AG04450 (cell line): ENCODE results near the gene IRX6. TPM values are rescaled to one million over a fixed set of nuclear protein-coding genes. Genes with fewer than 3 reads are reported as not detected.

Source experiments
- CTCF ChIA-PET: fragments of 300-600, 350-600 bp; formaldehyde crosslinking; extraction: SDS; loops from one replicate; lab custom pipeline; 2022; ENCODE audit warnings: antibody characterized with exemption, inconsistent platforms; lab: Charles Lee
- POLR2A ChIA-PET: fragments of 350-600 bp; formaldehyde crosslinking; extraction: SDS; loops from one replicate; lab custom pipeline; 2021; ENCODE audit warnings: antibody characterized with exemption, inconsistent platforms; lab: Yijun Ruan, JAX
- DNase-seq: peaks from one replicate; pipeline ENCODE4 v3.0.0-alpha.2; 2011; ENCODE audit warnings: low read depth, low spot score
- H3K27ac ChIP-seq: one replicate; pipeline ENCODE4 v1.5.1; 2012; ENCODE audit warnings: low read depth, low read length, control low read depth
- H3K27me3 ChIP-seq: one replicate; pipeline ENCODE4 v1.6.0; 2012; ENCODE audit warnings: low read length; ENCODE audit not compliant: control insufficient read depth, insufficient read depth
- H3K4me3 ChIP-seq: 2 replicates; pipeline ENCODE4 v1.5.1; 2011; ENCODE audit warnings: mild to moderate bottlenecking, low read depth, low read length, control low read depth
- H3K9me3 ChIP-seq: 2 replicates; pipeline ENCODE4 v1.5.1; 2012; ENCODE audit warnings: low read length; ENCODE audit not compliant: control insufficient read depth, insufficient read depth
- CTCF ChIP-seq: IDR thresholded peaks from 2 replicates; pipeline ENCODE4 v1.5.1; 2011; ENCODE audit warnings: low read depth, low read length, control low read depth, inconsistent platforms
- polyA minus RNA-seq: library from RNA; depleted of rRNA, polyadenylated mRNA; stranded (reverse); fragments of >200 nt; gene quantifications from 2 replicates; pipeline ENCODE4 v1.2.3, GENCODE V29; 2011; rRNA and poly(A)+ RNA removed
- polyA plus RNA-seq: library from polyadenylated mRNA; depleted of rRNA; stranded (reverse); fragments of >200 nt; gene quantifications from 2 replicates; pipeline ENCODE4 v1.2.3, GENCODE V29; 2011; rRNA removed

The IRX6 gene
- polyA plus RNA-seq (not detected in 2 replicates), polyA minus RNA-seq (not detected in 2 replicates)

DNA sequence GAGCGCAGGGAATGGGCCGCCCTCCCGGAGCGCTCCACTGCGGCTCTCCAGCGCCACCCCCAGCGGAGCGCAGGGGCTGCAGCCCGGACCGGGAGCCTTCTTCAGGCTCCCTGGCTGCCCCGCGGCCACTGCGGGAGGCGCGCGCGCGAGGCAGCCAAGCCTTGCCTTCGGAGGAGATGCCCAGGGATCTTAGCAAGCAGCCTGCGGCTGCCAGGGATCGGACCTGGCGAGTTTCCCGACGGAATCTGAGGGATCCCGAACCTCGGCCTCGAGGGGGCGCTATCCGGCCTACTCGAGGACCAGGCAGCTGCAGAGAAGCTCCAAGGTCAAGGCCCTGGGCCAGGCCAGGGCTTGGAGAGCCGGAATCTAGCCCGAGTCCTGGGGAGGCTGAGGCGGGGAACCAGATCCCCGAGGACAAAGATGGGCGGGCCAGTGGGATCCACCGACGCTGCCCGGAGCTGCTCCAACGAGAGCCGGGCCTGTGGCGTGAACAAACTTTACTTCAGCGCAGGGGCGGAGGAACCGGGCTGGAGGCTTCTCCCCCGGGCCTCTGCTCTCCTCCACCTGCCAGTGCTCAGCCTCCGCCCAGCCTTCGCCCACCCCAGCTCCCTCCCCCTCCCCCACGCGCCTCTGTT, at the start of gene IRX6:
IRX6 (plus strand) TSS at position 567 of the 635 bp plus-strand sequence. CDS start 889 bp downstream, outside the sequence.
- no peak for TF ChIP-seq CTCF
- Histone ChIP-seq H3K27ac (no peak within 1 kb of the TSS), H3K4me3 (no peak within 1 kb of the TSS), H3K27me3 (peaks cover 34% of the 10 kb centered on the region), H3K9me3 (no peaks in the 10 kb centered on the region)
- CTCF ChIA-PET = no interaction called here
- DNase-seq = no peak
- POLR2A ChIA-PET = no interaction called here

DNA sequence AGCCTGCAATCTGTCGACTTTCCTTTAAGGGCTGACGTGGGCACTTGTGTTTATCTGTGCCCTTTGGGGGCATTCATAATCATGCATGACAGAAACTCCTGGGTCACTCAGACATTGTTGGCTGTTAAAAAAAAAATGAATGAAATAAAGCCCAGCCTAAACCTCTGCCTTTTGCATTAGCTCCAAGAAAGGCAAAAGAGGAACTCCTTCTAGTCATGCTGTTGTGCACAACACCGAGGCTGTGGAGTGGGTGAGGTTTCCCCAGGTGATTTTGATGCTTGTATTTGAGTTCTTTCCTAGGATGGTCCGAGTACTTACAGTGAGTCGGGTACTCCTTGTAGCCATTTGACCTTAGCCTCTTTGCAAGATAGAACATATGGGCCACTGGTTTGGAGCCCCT, 49.6 kb upstream of the IRX6 start:
- no peak for TF ChIP-seq CTCF
- Histone ChIP-seq H3K27me3 (no peaks in the 10 kb centered on the region), H3K4me3 (no peak overlapping the region), H3K9me3 (no peaks in the 10 kb centered on the region), H3K27ac (no peak overlapping the region)
- POLR2A ChIA-PET = no interaction called here
- no peak for DNase-seq
- CTCF ChIA-PET = no interaction called here

- H3K9me3 ChIP-seq = no peaks in the 10 kb centered on the region
- TF ChIP-seq CTCF = no peak
- no peak overlapping the region for H3K27ac ChIP-seq
- CTCF ChIA-PET = no interaction called here
- DNase-seq = no peak
- H3K4me3 ChIP-seq = no peak overlapping the region
- POLR2A ChIA-PET = no interaction called here
- no peaks in the 10 kb centered on the region for H3K27me3 ChIP-seq
Observed at GRCh38 chr16:55275167-55275566, 48.8 kb upstream of the IRX6 start.

DNA sequence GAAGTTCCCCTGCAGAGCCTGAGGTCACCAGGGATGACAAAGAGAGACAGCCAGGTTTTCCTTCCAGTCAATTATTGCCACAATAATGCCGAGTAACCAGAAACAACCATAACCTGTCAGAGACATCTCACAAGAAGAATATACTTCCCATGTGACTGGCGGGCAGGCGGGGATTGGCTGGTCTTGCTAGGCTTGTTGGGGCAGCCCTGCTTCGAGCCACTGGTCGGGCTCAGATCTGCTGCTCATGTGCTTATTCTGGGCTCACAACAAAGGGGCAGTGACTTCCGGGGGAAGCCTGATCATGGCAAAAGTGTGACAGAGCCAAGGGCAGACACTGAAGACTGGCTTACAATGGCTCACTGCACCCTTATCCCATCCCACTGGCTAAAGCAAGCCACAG, 48.1 kb upstream of the IRX6 start:
- Histone ChIP-seq H3K9me3 (no peaks in the 10 kb centered on the region; the same call in 1 of the 2 replicates), H3K4me3 (no peak overlapping the region), H3K27me3 (no peaks in the 10 kb centered on the region), H3K27ac (no peak overlapping the region)
- no peak for DNase-seq
- no peak for TF ChIP-seq CTCF
- CTCF ChIA-PET = no interaction called here
- POLR2A ChIA-PET = no interaction called here

GRCh38 chr16:55277536-55277935, 46.5 kb upstream of the IRX6 start:
- ChIA-PET POLR2A (no interaction called here), CTCF (no interaction called here)
- Histone ChIP-seq H3K27ac (no peak overlapping the region), H3K9me3 (no peaks in the 10 kb centered on the region; the same call in 1 of the 2 replicates), H3K4me3 (no peak overlapping the region), H3K27me3 (no peaks in the 10 kb centered on the region)
- no peak for TF ChIP-seq CTCF
- no peak for DNase-seq
